Renal cortical epithelial cell (primary cell): ENCODE measurements around the gene MAPK6. TPM values are rescaled to one million over a fixed set of nuclear protein-coding genes. Genes with fewer than 3 reads are reported as not detected.

Experiments
- DNase-seq: peaks from one replicate; pipeline ENCODE4 v3.0.0-alpha.2; 2011; ENCODE audit warnings: low read depth
- total RNA-seq: library from RNA; depleted of rRNA; stranded (reverse); fragments of >200 nt; gene quantifications from 2 replicates; pipeline ENCODE4 v1.2.3, GENCODE V29; 2014

Gene MAPK6
- total RNA-seq, 1 donor from 2014 or later, result 55.4 TPM

DNA sequence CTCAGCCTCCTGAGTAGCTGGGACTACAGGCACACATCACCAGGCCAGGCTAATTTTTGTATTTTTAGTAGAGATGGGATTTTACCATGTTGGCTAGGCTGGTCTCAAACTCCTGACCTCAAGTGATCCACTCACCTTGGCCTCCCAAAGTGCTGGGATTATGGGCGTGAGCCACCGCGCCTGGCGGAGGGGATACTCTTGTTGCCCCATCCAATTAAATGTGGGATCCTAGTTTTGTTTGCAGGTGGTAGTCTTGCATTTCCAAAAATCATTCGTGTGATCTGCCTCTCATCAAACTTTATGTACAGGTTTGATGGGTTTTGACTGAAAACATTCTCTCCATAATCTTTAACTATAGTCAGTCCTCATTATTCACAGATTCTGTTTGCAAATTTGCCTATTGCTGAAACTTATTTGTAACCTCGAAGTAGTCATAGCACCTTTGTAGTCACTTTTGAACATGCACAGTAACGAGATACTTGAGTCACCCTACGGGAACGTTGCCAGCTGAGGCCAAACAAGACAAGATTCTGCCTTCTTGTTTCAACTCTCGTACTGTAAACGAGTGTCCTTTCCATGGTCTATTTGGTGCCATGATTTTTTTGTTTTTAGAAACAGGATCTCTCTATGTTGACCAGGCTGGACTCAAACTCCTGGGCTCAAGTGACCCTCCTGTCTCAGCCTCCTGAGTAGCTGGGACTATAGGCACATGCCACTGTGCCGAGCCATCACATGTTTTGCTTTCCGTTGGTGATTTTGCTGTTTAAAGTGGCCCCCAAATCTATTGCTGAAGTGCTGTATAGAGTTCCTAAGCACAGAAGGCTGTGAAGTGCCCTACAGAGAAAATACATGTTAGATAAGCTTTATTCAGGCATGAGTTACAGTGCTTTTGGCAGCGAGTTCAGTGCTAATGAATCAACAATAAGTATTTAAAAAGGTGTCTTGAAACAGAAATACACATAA is 8.1 kb upstream of the MAPK6 start:
- DNase-seq, result peak; percentile 83

DNA sequence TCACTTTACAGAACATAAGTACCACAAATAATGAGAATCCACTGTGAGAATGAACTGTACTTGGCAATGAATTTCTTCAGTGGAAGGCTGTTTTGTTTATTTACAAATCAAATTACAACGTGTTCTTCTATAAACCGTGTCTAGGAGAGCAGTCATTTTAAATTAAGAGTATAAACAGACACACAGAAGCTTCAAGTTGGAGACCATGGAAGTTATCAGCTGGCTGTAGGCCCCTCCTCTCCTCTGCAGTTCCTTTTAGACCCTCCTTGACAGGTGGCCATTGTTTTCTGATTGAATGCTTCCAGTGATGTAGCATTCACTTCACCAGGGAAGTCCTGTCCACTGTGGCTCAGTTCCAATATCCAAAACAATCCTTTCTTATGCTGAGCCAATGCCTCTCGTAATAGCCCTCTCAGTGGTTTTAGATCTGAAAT is 7.3 kb upstream of the MAPK6 start:
- DNase-seq, result no peak

DNA sequence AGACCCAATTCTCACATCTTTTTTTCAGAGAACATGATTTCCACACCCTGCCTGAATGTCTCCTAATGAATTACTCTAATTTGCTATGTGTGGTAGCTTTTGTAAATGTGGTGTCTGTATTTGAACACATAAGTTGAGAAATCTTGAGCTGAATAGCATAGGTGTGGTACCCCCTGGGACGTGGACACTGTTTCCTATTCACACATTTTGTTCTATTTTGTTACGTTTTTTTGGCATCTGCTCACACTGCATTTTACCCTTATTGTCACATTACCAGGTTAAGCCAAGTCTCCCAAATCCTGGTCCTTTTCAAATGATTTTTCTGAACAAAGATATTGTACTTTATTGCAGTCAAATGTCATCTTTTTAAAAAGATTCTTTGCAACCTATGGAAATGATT is 6.8 kb upstream of the MAPK6 start:
- no peak for DNase-seq

DNA sequence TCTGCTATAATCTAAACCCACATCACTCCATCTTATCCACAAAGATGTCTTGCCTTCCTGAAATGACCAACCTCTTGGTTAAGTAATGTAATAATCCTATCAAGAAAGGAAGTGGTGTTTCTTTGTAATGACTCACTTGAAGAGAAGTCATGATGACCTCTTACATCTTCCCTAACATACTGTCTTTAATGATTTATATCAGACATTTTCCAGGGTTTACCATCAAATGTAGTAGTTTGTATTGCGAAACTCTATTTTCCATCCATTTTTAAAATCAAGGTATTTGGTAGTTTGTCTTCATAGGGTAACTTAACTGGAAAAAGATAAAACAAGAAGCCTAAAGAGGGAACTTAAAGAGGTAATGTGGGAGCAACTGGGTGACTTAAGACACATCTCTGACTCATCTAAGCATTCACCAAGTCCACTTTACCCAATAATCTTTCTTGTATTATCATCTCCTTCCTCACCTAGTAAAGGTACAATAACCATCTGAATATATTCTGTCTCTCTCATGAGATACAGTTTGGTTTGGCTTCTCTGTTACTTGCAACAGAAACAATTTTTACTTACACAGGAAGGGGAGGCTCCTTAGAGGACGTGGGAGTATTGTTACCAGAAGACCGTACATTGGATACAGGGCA is 5.7 kb upstream of the MAPK6 start:
- peak; percentile 56 for DNase-seq

DNA sequence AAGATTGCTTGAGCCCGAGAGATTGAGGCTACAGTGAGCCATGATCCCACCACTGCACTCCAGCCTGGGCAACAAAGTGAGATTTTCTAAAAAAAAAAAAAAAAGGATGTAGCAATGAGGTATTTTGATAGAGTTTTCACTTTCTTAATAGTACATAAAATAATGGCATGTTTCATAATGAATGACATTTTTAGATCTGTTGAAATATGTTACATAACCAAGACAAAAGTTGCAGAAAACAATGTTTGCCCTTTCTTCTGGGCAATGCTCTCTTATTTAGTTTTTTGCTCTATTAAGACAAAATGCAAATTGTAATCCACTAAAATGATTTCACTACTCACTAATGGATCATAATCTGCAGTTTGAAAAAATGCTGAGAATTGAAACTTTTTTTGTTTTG is 4.4 kb upstream of the MAPK6 start:
- no peak for DNase-seq

DNA sequence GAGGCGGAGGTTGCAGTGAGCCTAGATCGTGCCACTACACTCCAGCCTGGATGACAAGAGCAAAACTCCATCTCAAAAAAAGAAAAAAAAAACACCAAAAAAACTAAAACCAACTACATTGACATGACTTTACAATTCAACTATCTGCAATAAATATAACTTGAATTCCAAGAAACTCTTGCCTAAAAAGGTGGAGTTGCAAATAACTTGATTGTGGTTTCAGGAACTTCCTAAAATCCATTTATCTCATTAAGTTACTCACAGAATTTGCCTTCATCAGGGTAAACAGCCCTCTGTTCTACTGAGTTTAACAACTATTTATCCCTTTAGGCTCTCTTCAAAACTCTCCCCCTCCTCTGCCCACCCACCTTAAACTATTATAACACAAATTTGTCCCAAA is 2.7 kb upstream of the MAPK6 start:
- DNase-seq, result no peak

DNA sequence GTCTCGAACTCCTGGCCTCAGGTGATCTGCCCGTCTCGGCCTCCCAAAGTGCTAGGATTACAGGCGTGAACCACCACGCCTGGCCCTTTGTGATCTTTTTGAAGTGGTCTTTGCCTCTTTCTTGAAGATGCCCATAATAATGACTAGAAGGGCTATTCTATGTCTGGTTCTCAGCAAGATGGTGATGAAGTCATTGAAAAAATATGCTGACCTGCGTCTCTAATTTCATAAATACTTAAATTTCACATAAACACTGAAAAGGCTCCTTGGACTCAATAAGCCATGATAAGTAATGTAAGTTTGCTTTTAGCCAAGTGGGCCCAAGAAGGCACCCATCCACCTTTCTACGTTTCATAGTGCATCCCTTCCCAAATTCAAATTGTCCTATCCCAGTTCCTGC is 775 bp upstream of the MAPK6 start:
- DNase-seq, result no peak

DNA sequence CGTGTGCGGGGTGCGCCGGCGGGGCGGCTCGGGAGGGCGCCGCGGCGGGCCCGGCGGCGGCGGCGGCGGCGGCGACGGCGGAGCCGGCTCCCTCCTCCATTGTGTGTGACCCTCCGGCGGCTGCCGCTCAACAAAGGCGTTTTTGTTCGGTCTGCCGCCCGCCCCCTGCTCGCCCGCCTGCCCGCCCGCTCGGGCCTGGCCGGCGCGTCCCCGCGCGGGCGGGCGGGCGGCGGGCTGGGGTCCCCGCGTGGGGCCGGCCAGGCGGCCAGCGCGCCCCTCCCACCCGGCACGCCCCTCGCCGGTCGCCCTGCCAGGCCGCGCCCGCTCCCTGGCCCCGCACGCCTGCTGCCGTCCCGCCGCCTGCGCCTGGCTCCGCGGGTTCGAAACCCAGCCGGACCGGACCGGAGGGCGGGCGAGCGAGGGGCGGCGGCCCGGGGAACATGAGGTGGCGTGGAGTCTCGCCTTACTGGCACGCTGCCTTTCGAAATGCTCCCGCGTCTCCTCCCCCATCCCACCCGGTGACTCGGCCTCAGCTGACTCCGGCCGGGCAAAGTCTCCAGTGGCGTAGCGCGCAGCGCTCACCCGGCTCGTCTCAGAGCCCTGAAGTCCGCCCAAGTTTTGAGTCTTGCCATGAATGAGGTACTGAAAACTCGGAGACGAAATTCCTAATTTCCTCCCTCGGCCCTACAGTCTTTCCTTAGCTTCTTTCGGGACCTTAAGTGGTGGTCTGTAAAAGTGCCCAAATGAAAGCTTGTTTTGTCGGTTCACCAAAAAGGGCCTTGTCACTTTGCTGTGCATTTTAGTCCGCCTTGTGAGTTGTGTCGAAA is 588 bp downstream of the MAPK6 start:
- DNase-seq, result peak; percentile 74

DNA sequence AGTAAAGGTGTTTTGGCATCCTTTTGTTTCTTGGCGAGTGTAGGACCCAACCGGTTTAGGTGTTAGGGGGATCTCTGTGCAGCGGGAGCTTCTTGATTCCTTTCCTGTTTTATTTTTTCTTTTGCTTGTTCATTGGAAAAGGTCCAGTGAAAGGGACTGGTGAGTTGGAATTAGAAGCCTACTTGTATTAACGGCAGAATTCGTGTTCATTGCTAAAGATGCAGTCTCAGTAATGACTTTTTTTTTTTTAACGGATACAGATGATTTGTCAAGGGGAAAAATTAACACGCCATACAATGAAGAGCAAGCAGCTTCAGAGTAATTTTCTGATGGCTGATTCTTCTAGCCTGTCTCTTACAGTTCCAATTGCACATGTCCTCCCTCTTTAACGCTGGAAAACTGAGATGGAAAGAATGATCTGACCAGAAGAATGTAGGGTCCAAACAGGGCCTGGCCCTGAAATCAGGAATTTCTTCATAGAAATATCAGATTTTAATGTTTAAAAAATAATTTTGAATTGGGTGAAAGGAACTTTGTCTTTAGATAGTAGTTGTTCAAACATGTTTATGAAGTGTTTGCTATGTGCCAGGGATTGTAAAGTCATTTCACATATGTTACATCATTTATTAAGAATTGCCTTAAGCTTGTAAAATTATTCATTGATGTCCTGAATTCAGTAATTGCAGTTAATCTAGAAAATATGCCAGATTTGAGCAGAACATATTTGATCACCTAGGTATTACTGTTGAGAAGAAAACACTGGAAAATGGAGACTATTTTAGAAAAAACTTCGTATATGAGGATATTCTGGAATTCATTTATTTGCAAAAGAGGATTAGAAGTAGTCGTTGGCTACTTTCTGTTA is 1.4 kb downstream of the MAPK6 start:
- peak; percentile 41 for DNase-seq

DNA sequence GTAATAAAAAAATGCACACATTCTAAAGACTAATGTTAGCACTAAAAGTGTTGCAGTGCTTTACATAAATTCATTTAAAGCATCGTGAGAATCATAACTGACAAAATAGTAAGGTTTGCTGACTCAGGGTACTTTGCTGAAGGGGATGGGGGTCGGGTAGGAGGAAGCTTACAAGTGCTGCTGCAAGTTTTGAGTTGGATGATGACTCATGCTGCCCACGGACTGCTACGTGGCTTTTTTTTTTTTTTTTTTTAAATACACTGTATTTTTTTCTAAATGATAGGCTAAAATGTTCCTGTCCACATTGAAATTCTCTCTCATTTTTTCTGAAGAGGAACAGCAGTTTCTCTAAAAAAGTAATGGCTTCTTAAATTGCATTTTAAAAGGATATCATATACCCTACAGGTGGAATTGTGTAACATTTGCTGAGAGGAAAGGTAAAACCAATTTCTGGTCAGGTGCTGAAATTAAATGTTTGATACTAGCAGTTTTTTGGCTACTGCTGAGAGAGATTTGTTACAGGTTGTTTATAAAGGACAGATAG is 2.2 kb downstream of the MAPK6 start:
- DNase-seq, result peak; percentile 92

DNA sequence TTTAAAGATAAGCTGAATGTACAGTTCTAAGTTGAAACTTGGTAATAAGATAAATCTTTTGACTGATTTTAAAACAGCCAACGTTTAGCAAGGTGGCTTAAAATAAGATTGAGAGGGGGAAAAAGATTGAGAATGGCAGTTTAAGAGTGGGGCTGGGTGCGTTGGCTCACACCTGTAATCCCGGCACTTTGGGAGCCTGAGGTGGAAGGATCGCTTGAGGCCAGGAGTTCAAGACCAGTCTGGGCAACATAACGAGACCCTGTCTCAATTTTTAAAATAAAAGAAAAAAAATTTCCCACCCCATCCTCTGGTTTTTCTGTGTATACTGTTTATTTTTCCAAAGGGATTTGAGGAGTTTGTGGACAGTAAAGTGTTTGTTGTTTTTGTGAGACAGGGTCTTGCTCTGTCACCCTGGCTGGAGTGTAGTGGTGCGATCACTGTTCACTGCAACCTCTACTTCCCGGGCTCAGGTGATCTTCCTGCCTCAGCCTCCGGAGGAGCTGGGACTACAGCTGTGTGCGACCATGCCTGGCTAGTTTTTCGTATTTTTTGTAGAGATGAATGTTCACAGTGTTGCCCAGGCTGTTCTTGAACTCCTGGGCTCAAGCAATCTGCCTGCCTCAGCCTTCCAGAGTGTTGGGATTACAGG is 3.0 kb downstream of the MAPK6 start:
- DNase-seq, result peak; percentile 37

DNA sequence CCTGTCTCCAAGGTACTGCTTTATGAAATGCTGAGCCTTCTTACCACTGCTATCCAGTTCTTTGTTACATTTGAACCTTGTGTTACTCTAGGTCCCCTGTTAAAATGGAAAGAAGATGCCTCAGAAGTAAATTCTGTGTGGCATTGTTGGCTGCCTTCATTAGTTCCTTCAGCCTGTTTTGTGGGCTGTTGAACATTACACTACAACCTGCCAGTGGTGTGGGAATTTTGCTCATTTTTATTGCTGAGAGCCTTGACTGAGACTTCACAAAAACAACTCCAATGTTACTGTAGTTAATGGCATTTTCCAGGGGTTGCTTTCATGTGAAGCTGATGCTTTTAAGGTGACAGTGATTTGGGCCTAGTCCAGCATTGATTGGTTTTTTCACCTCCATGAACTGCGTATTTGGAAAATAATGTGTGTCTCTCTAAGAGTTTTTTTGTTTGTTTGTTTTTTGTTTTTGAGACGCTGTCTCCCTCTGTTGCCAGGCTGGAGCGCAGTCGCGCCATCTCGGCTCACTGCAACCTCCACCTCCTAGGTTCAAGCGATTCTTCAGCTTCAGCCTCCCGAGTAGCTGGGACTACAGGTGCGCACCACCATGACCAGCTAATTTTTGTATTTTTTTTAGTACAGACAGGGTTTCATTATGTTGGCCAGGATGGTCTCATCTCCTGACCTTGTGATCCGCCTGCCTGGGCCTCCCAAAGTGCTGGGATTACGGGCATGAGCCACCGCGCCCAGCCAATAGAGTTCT is 4.3 kb downstream of the MAPK6 start:
- peak; percentile 56 for DNase-seq

DNA sequence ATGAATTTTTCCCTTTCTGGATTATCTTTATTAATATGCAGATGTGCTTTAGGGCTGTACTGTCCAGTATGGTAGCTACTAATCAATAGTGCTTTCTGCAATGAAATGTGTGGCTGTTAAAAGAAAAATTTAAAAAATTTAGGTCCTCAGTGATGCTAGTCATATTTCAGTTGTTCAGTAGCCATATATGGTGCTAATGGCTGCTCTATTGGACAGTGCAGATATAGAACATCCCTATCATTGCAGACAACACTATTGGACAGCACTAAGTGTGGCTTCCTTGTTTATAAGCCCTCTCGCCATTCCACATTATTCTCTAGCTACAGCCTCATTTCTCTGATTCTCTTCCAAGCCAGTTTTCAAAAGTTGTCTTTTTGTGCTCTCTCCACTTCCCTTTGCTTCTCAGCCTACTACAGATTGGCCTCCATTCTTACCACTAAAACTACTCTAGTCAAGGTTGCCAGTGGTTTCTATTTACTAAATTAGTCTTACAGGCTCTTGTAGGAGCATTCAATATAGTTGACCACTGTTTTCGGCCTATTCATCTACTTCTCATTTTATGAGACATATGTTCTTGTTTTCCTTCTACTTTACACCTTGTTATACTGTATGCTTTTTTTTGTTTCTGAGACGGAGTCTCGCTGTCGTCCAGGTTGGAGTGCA is 9.5 kb downstream of the MAPK6 start:
- no peak for DNase-seq

DNA sequence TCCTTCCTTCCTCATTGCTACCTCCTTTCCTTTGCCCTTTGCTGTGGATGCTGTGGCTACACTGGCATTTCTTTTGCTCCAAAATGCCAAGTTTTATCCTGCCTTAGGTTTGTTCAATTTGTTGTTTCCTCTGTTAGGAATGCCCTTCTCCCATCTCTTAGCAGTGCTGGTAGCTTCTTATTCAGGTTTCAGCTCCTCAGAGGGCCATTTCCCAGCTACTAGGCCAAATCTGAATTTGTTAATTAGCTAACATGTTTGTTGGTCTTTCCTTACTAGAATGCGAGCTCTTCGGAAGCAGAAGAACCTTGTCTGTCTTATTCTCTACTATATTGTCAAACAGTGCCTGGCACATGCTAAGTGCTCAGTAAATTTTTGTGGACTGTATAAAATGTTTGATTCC is 11.0 kb downstream of the MAPK6 start:
- no peak for DNase-seq

DNA sequence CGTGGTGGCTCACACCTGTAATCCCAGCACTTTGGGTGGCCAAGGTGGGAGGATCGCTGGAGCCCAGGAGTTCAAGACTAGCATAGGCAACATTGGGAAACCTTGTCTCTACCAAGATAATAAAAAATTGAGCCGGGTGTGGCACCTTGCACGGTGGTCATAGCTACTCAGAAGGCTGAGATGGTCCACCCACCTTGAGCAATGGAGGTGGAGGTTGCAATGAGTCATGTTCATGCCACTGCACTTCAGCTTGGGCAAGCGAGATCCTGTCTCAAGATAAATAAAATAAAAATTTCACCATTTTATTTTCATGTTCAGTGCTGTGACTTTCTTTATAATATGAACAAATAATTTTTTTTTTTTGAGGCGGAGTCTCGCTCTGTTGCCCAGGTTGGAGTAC is 12.5 kb downstream of the MAPK6 start:
- DNase-seq, result peak; percentile 57

DNA sequence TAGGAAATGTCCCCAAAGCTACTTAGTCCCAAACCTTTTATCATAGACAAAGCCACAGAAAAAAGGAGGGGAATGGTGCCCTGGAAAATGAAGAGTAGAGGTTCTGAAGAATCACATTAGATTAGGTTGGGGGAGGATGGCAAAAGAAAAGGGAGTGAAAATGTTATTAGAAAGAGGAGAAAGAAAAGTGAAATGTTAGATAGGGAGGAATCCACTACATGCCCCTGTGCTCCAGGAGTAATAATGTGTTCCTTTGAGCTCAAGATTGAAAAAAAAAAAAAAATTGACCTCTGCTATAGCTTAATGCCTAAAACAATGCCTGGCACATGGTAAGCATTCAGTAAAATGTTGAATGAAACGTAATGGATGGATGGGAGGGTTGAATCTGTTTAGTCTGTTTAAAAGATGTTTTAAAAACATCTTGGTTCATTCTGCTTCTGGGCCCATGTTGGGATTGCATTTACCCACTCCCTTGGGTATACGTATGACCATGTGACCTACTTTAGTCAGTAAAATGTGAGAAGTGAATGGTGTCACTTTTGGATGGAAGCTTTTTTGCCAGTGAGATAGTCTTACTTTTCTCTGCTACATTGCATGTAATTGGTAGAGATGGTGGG is 19.0 kb downstream of the MAPK6 start:
- DNase-seq, result no peak

DNA sequence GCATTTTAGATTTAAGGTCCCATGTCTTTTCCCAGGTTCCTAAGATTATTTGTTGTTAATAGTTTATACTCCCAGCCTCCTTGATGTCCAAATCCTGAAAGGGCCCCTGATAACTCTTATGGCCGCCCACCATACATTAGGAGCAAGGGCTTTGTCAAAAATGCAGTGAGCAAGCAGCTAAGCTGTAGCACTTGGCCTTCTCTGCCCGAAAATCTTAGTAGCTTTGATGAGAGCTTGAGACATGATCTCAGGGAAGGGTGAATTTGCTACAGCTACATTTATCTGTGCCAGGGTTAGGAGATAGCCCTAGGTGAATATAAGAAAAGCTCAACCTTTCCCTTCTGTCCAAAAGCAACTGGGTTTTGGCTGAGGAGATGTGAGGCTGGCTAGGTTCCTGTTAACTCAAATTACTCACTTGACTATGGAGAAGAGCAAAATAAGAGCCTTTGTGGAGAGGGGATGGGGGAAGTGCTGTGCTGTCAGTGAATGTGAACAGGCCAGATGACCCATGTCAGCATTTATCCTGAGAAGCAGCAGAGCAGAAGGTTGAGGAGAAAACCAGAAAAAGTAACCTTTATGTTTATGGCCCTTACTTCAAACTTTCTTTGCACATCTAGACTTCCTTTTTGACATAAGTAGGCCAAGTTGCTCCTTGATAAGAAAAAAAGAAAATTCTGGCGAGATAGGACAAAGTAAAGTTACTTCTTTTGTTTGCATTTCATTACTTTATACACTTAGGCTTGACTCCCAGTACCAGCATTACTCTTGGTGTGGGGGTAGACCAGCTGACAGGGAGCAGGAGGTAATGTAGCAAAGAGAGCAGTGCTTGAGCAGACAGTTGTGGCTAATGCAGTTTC is 21.1 kb downstream of the MAPK6 start:
- peak; percentile 41 for DNase-seq
